K562 (cell line): ENCODE measurements around the gene GIT2. TPM values are rescaled to one million over a fixed set of nuclear protein-coding genes. Genes with fewer than 3 reads are reported as not detected.

Source experiments
- ATAC-seq: fragments of 200-7000 bp; cut with Tn5 transposase; 3 replicates; pipeline ENCODE4 v1.9.1; 2020; ENCODE audit warnings: moderate library complexity
- BruUV-seq: library from RNA; stranded (reverse); fragments of 400-500 nt; replicated peaks from 2 replicates; lab custom pipeline; 2021; lab: Mats Ljungman, UMichigan
- CTCF ChIA-PET: fragments of 300-600 bp; formaldehyde crosslinking; extraction: SDS; loops from one replicate; lab custom pipeline; 2021; ENCODE audit warnings: low intra/inter-chr PET ratio; lab: Yijun Ruan, JAX
- POLR2A ChIA-PET: fragments of 300-600, 350-650 bp; sonication (Branson Sonifier 250); formaldehyde crosslinking; extraction: SDS; loops from one replicate; lab custom pipeline; 2021; ENCODE audit warnings: antibody characterized with exemption, inconsistent platforms; lab: Yijun Ruan, JAX
- DNase-seq, 4 experiments: peaks; one replicate each; pipeline versions ENCODE4 v3.0.0 to v3.0.0-alpha.2; 2011 to 2018; ENCODE audit warnings: low spot score in 3 of 4, mixed read lengths in 3 of 4; ENCODE audit errors: extremely low read depth in 1 of 4
- FAIRE-seq: peaks from 2 replicates; lab custom pipeline; 2011; peaks lifted over from hg19 to GRCh38; lab: Jason Lieb, UNC
- H2AFZ ChIP-seq: 2 replicates; pipeline ENCODE4 v1.6.0; 2011; ENCODE audit warnings: low read depth, low read length, control low read depth, inconsistent platforms
- H3K27ac ChIP-seq: fragments of 200-600 bp; 3 replicates; pipeline ENCODE4 v1.8.0; 2011; ENCODE audit warnings: low read depth, mild to moderate bottlenecking, control low read depth, inconsistent platforms, low read length, moderate library complexity, mixed read lengths; ENCODE audit errors: extremely low read depth
- H3K27me3 ChIP-seq, 2 experiments: fragments of 300-600 bp in 1 of 2; 2 replicates in 1 of 2; 3 replicates in 1 of 2; pipeline versions ENCODE4 v1.6.0 to v1.8.0; 2011; ENCODE audit warnings: inconsistent platforms in 2 of 2, low read length in 2 of 2, mild to moderate bottlenecking in 1 of 2, mixed read lengths in 1 of 2, moderate library complexity in 1 of 2; ENCODE audit not compliant: control insufficient read depth in 2 of 2, insufficient read depth in 2 of 2
- H3K36me3 ChIP-seq: fragments of 300-600 bp; 3 replicates; pipeline ENCODE4 v1.8.0; 2011; ENCODE audit warnings: mild to moderate bottlenecking, low read length, inconsistent platforms; ENCODE audit not compliant: control insufficient read depth, insufficient read depth
- H3K4me1 ChIP-seq, 2 experiments: fragments of 200-600 bp in 1 of 2; replicated peaks in 1 of 2; 2 replicates in 1 of 2; 3 replicates in 1 of 2; pipeline versions ENCODE4 v1.5.1 to v1.8.0; 2011; ENCODE audit warnings: inconsistent platforms in 2 of 2, low read length in 2 of 2, mild to moderate bottlenecking in 1 of 2, mixed read lengths in 1 of 2, moderate library complexity in 1 of 2; ENCODE audit not compliant: control insufficient read depth in 2 of 2, insufficient read depth in 2 of 2
- H3K4me2 ChIP-seq: 2 replicates; pipeline ENCODE4 v1.6.1; 2011; ENCODE audit warnings: low read length, control low read depth, inconsistent platforms, mixed read lengths; ENCODE audit not compliant: insufficient read depth
- H3K4me3 ChIP-seq: fragments of 200-600 bp; sonication (generic), shearing (Covaris generic); 2 replicates; pipeline ENCODE4 v1.5.1; 2016; ENCODE audit warnings: control low read depth, inconsistent platforms
- H3K79me2 ChIP-seq: fragments of 200-600 bp; 3 replicates; pipeline ENCODE4 v1.8.0; 2011; ENCODE audit warnings: low read length, inconsistent platforms; ENCODE audit not compliant: control insufficient read depth, insufficient read depth
- H3K9ac ChIP-seq, 2 experiments: 2 replicates each; pipeline versions ENCODE4 v1.6.0 to v1.6.1; 2011; ENCODE audit warnings: low read depth in 2 of 2, low read length in 2 of 2, control low read depth in 1 of 2, inconsistent platforms in 1 of 2, mild to moderate bottlenecking in 1 of 2, mixed read lengths in 1 of 2; ENCODE audit not compliant: insufficient read depth in 1 of 2
- H3K9me1 ChIP-seq: one replicate; pipeline ENCODE4 v1.6.0; 2011; ENCODE audit warnings: inconsistent platforms, mild to moderate bottlenecking, low read length, moderate library complexity; ENCODE audit not compliant: control insufficient read depth, insufficient read depth
- H3K9me3 ChIP-seq: replicated peaks from 2 replicates; pipeline ENCODE4 v1.5.1; 2011; ENCODE audit warnings: low read depth, low read length, inconsistent platforms; ENCODE audit not compliant: control insufficient read depth, insufficient read depth
- H4K20me1 ChIP-seq: replicated peaks from 2 replicates; pipeline ENCODE4 v1.6.1; 2011; ENCODE audit warnings: low read length, inconsistent platforms, mixed read lengths; ENCODE audit not compliant: control insufficient read depth, insufficient read depth
- ATF7 ChIP-seq: fragments of 450-650 bp; IDR thresholded peaks from 2 replicates; pipeline ENCODE4 v1.7.1; 2014; ENCODE audit warnings: mild to moderate bottlenecking, moderate library complexity
- ETV6 ChIP-seq, 3 experiments: fragments of 150-350 bp in 1 of 3; sonication (generic) in 1 of 3; formaldehyde crosslinking in 1 of 3; IDR thresholded peaks; 2 replicates each; pipeline versions ENCODE4 v1.6.1 to v1.8.0; 2014 to 2022; ENCODE audit warnings: borderline replicate concordance in 2 of 3, low read depth in 2 of 3, antibody characterized with exemption in 1 of 3, low read length in 1 of 3, mild to moderate bottlenecking in 1 of 3, missing genetic modification reagents in 1 of 3
- MEF2A ChIP-seq: IDR thresholded peaks from 2 replicates; pipeline ENCODE4 v1.6.1; 2011; ENCODE audit warnings: low read depth, mild to moderate bottlenecking, low read length, moderate library complexity; ENCODE audit not compliant: control insufficient read depth
- ZNF395 ChIP-seq: fragments of 200-800 bp; sonication (Bioruptor generic); IDR thresholded peaks from 2 replicates; pipeline ENCODE4 v1.6.1; 2017; ENCODE audit warnings: missing genetic modification characterization, missing compliant biosample characterization
- WGBS: fragments of 100-300 bp; shearing (Covaris generic); methylation state at CpG from one replicate; pipeline ENCODE4 v1.1.6; 2016; ENCODE audit warnings: low coverage, mixed read lengths; ENCODE audit not compliant: insufficient coverage; ENCODE audit errors: missing lambda C conversion rate; 5-methylcytosine and 5-hydroxymethylcytosine counted together
- in situ Hi-C: fragments of 300-500 bp; cut with MboI; formaldehyde crosslinking; loops from 4 replicates; pipeline ENCODE4 v1.15.0; 2018; ENCODE audit warnings: inconsistent platforms, mixed read lengths
- intact Hi-C: fragments of 100-400 bp; cut with micrococcal nuclease; formaldehyde crosslinking; loops from 2 replicates; pipeline ENCODE4 v1.14.2; 2022
- polyA plus RNA-seq, 8 experiments: library from polyadenylated mRNA; depleted of rRNA in 4 of 8; stranded (reverse) in 5 of 8; unstranded in 3 of 8; fragments of >200 nt; fragmentation: Nextera tagmentation in 2 of 8; fragmentation: Illumina TruSeq in 1 of 8; extraction: Ambion mirVana in 2 of 8; extraction: Trizol in 1 of 8; gene quantifications; 2 replicates each; pipeline versions ENCODE4 v1.2.1 to v1.2.3, GENCODE V29; 2011 to 2014; ENCODE audit warnings: inconsistent platforms in 1 of 8, missing spikeins in 1 of 8
- total RNA-seq, 7 experiments: library from RNA; depleted of rRNA in 6 of 7; stranded (reverse); fragments of >200 nt in 6 of 7; fragmentation: Illumina TruSeq in 2 of 7; extraction: Trizol in 2 of 7; gene quantifications; 2 replicates each; pipeline versions ENCODE4 v1.2.1 to v1.2.3, GENCODE V29; 2011 to 2021; ENCODE audit warnings: low replicate concordance in 1 of 7

GIT2 gene
- total and polyA plus RNA-seq, 9 of the 15 experiments (the other 6 are each of a cell fraction or from before 2014, with no cell fraction given) = 4.0 to 30.4 (median 23.5) TPM

GRCh38 chr12:109966546-109966945 lies 29.6 kb downstream of the GIT2 start:
- no peak overlapping the region for H3K9ac ChIP-seq
- TF ChIP-seq ZNF395 (no peak), ETV6 (IDR thresholded peaks at IDR 0.05; ENCODE audit: borderline replicate concordance in 1 of 2, low read depth in 2 of 2, low read length in 1 of 2) (no peak), ETV6 (CRISPR knock-in tag; IDR thresholded peaks at IDR 0.05; ENCODE audit: borderline replicate concordance) (no peak), ATF7 (no peak), MEF2A (no peak)
- in situ Hi-C loops (no loop called here), intact Hi-C loops (no loop called here)
- H3K27me3 ChIP-seq = no peaks in the 10 kb centered on the region
- FAIRE-seq = no peak
- no peak overlapping the region for H3K27ac ChIP-seq
- no TSS peak for BruUV-seq
- no peaks in the 10 kb centered on the region for H3K4me1 ChIP-seq
- H2AFZ ChIP-seq = no peak overlapping the region
- H3K9me1 ChIP-seq = no peaks in the 10 kb centered on the region
- 82% methylated on average over 4 of the region's 4 CpGs for WGBS
- peaks cover 59% of the 10 kb centered on the region; the same call in 2 of the 3 replicates for H3K36me3 ChIP-seq
- no peak for ATAC-seq
- CTCF ChIA-PET = no interaction called here
- H3K79me2 ChIP-seq = no peaks in the 10 kb centered on the region
- no peaks in the 10 kb centered on the region for H4K20me1 ChIP-seq
- no peak overlapping the region for H3K4me3 ChIP-seq
- DNase-seq = no peak
- H3K4me2 ChIP-seq = no peak overlapping the region
- H3K9me3 ChIP-seq = no peaks in the 10 kb centered on the region
- POLR2A ChIA-PET = interaction anchor here (0.6 kb wide), 1 partner anchor 593 kb away, joined by 3 read pairs; no protein-coding TSS in a partner anchor
